ENCODE results near the gene CASZ1. TPM values are rescaled to one million over a fixed set of nuclear protein-coding genes. Genes with fewer than 3 reads are reported as not detected.

CASZ1 gene
- total RNA-seq, 1 donor from 2014 or later = 3.4 TPM

GRCh38 chr1:10643607-10644306 lies 152.7 kb downstream of the CASZ1 start:
- H3K4me1 ChIP-seq = peaks cover 6% of the 10 kb centered on the region
- no peak for TF ChIP-seq EZH2phosphoT487 (IDR thresholded peaks at IDR 0.05)
- TF ChIP-seq EZH2 (IDR thresholded peaks at IDR 0.05) = no peak
- no peak for TF ChIP-seq CTCF (IDR thresholded peaks at IDR 0.05)
- H3K9ac ChIP-seq = no peak overlapping the region
- no peak overlapping the region for H3K4me3 ChIP-seq
- H3K27me3 ChIP-seq = peaks cover 22% of the 10 kb centered on the region
- Mint-ChIP-seq H3K4me3 (no peak overlapping the region), H3K27ac (no peak overlapping the region), H3K9me3 (no peaks in the 10 kb centered on the region), H3K36me3 (peaks cover 15% of the 10 kb centered on the region), H3K27me3 (ENCODE audit: insufficient read depth, low read depth) (peaks cover 18% of the 10 kb centered on the region), H3K4me1 (peaks cover 11% of the 10 kb centered on the region)
- H3K36me3 ChIP-seq = no peaks in the 10 kb centered on the region
- H2AFZ ChIP-seq (replicated peaks) = no peak overlapping the region
- H3K27ac ChIP-seq = no peak overlapping the region
- H4K20me1 ChIP-seq (ENCODE audit: low read depth) = peaks cover 30% of the 10 kb centered on the region
- DNase-seq (ENCODE audit: low spot score) = no peak
- H3F3A ChIP-seq (ENCODE audit: low read depth) = peaks cover 8% of the 10 kb centered on the region
- no peaks in the 10 kb centered on the region for H3K79me2 ChIP-seq (ENCODE audit: low read depth)
- no peak overlapping the region for H3K4me2 ChIP-seq
- H3K9me3 ChIP-seq (ENCODE audit: low read depth) = no peaks in the 10 kb centered on the region

GRCh38 chr1:10642403-10643080 lies 153.9 kb downstream of the CASZ1 start:
- Histone ChIP-seq H3K9me3 (ENCODE audit: low read depth) (no peaks in the 10 kb centered on the region), H3K36me3 (no peaks in the 10 kb centered on the region)
- no peak for DNase-seq (ENCODE audit: low spot score)

GRCh38 chr1:10641976-10642375 lies 154.5 kb downstream of the CASZ1 start:
- H3K9me3 ChIP-seq (ENCODE audit: low read depth) = no peaks in the 10 kb centered on the region
- H3K27me3 ChIP-seq = peaks cover 39% of the 10 kb centered on the region
- no peaks in the 10 kb centered on the region for H3K9me3 Mint-ChIP-seq
- no peaks in the 10 kb centered on the region for H3K79me2 ChIP-seq (ENCODE audit: low read depth)
- H3K36me3 ChIP-seq = no peaks in the 10 kb centered on the region
- H3K4me3 Mint-ChIP-seq = no peak overlapping the region
- peaks cover 12% of the 10 kb centered on the region for H3K4me1 Mint-ChIP-seq
- H2AFZ ChIP-seq (replicated peaks) = no peak overlapping the region
- no peak overlapping the region for H3K4me2 ChIP-seq
- no peak for DNase-seq (ENCODE audit: low spot score)
- peaks cover 16% of the 10 kb centered on the region for H3F3A ChIP-seq (ENCODE audit: low read depth)
- peaks cover 18% of the 10 kb centered on the region for H3K36me3 Mint-ChIP-seq
- H3K4me3 ChIP-seq = no peak overlapping the region
- no peak overlapping the region for H3K27ac Mint-ChIP-seq
- no peak overlapping the region for H3K9ac ChIP-seq
- TF ChIP-seq EZH2phosphoT487 (IDR thresholded peaks at IDR 0.05) = no peak
- TF ChIP-seq CTCF (IDR thresholded peaks at IDR 0.05) = no peak
- no peak for TF ChIP-seq EZH2 (IDR thresholded peaks at IDR 0.05)
- H3K27me3 Mint-ChIP-seq (ENCODE audit: insufficient read depth, low read depth) = peaks cover 24% of the 10 kb centered on the region
- peaks cover 10% of the 10 kb centered on the region for H3K4me1 ChIP-seq
- peaks cover 28% of the 10 kb centered on the region for H4K20me1 ChIP-seq (ENCODE audit: low read depth)
- H3K27ac ChIP-seq = no peak overlapping the region

More at GRCh38 chr1:10642403-10643080, 153.9 kb downstream of the CASZ1 start:
- TF ChIP-seq EZH2phosphoT487 (IDR thresholded peaks at IDR 0.05) = no peak
- TF ChIP-seq EZH2 (IDR thresholded peaks at IDR 0.05) = no peak
- no peak overlapping the region for H3K9ac ChIP-seq
- H3F3A ChIP-seq (ENCODE audit: low read depth) = peaks cover 12% of the 10 kb centered on the region
- Mint-ChIP-seq H3K27me3 (ENCODE audit: insufficient read depth, low read depth) (peaks cover 21% of the 10 kb centered on the region), H3K9me3 (no peaks in the 10 kb centered on the region), H3K4me3 (no peak overlapping the region), H3K4me1 (peaks cover 11% of the 10 kb centered on the region), H3K36me3 (peaks cover 15% of the 10 kb centered on the region), H3K27ac (no peak overlapping the region)
- peaks cover 10% of the 10 kb centered on the region for H3K4me1 ChIP-seq
- H3K79me2 ChIP-seq (ENCODE audit: low read depth) = no peaks in the 10 kb centered on the region
- H3K4me3 ChIP-seq = no peak overlapping the region
- peaks cover 34% of the 10 kb centered on the region for H3K27me3 ChIP-seq
- H3K27ac ChIP-seq = no peak overlapping the region
- H4K20me1 ChIP-seq (ENCODE audit: low read depth) = peaks cover 28% of the 10 kb centered on the region
- no peak overlapping the region for H3K4me2 ChIP-seq
- H2AFZ ChIP-seq (replicated peaks) = no peak overlapping the region

Measured in neural progenitor cell (in vitro differentiated cells).